HL-60 (cell line): Measurements from ENCODE around the gene FCGR3B.

ENCODE experiments used
- DNase-seq, 2 experiments: peaks; one replicate each; pipeline ENCODE4 v3.0.0-alpha.2; 2010 to 2020; ENCODE audit warnings: low read depth in 1 of 2, low spot score in 1 of 2
- H3K27ac ChIP-seq: fragments of 250-450 bp; sonication (Bioruptor Pico); replicated peaks from 2 replicates; pipeline ENCODE4 v1.5.1; 2020; ENCODE audit warnings: mild to moderate bottlenecking, moderate library complexity
- H3K27me3 ChIP-seq: fragments of 250-450 bp; sonication (Bioruptor Pico); 2 replicates; pipeline ENCODE4 v1.5.1; 2021; ENCODE audit warnings: mild to moderate bottlenecking, moderate library complexity; ENCODE audit not compliant: insufficient read depth, poor library complexity, severe bottlenecking
- H3K4me3 ChIP-seq: replicated peaks from 2 replicates; pipeline ENCODE4 v1.5.1; 2011; ENCODE audit warnings: mild to moderate bottlenecking, control low read depth, low read length; ENCODE audit not compliant: insufficient read depth
- CTCF ChIP-seq: IDR thresholded peaks from one replicate; pipeline ENCODE4 v1.5.1; 2011; ENCODE audit warnings: low read length, control low read depth, inconsistent platforms; ENCODE audit not compliant: insufficient read depth
- GABPA ChIP-seq: IDR thresholded peaks from 2 replicates; pipeline ENCODE4 v1.6.1; 2012; ENCODE audit warnings: low read depth
- POLR2AphosphoS5 ChIP-seq: IDR thresholded peaks from 2 replicates; pipeline ENCODE4 v1.6.1; 2012; ENCODE audit warnings: low read depth
- REST ChIP-seq: IDR thresholded peaks from 2 replicates; pipeline ENCODE4 v1.6.1; 2012; ENCODE audit warnings: low read depth; ENCODE audit not compliant: insufficient replicate concordance
- SPI1 ChIP-seq: IDR thresholded peaks from 2 replicates; pipeline ENCODE4 v1.6.1; 2012; ENCODE audit warnings: low read depth, mild to moderate bottlenecking, borderline replicate concordance
- long read RNA-seq: library from polyadenylated mRNA; unstranded; transcript quantifications from one replicate; pipeline ENCODE4 v2.0.0, GENCODE V29; 2020

Gene FCGR3B
- long read RNA-seq, result 0 reads

- DNase-seq, result no peak
- no peaks in the 10 kb centered on the region for H3K27me3 ChIP-seq
- H3K27ac ChIP-seq, result no peak within 1 kb of the TSS
- TF ChIP-seq SPI1, result no peak
- no peak for TF ChIP-seq POLR2AphosphoS5
- no peak for TF ChIP-seq REST
- no peak for TF ChIP-seq CTCF
- TF ChIP-seq GABPA, result no peak
- no peak within 1 kb of the TSS for H3K4me3 ChIP-seq
Measured at GRCh38 chr1:161631076-161631475, at the start of gene FCGR3B. FCGR3B (minus strand) TSS chr1:161631176; CDS start chr1:161631094, 82 bp downstream.

- H3K4me3 ChIP-seq, result no peak overlapping the region
- no peaks in the 10 kb centered on the region for H3K27me3 ChIP-seq
- H3K27ac ChIP-seq, result no peak overlapping the region
- TF ChIP-seq GABPA, result no peak
- TF ChIP-seq POLR2AphosphoS5, result no peak
- TF ChIP-seq CTCF, result no peak
- no peak for TF ChIP-seq SPI1
- TF ChIP-seq REST, result no peak
- DNase-seq, result no peak
Measured at GRCh38 chr1:161678500-161678899, 47.5 kb upstream of the FCGR3B start.

GRCh38 chr1:161676958-161677689 is 46.1 kb upstream of the FCGR3B start:
- no peak for TF ChIP-seq POLR2AphosphoS5
- no peak for TF ChIP-seq SPI1
- no peak for TF ChIP-seq CTCF
- TF ChIP-seq GABPA, result no peak
- no peak for TF ChIP-seq REST
- DNase-seq, result no peak
- Histone ChIP-seq H3K27me3 (no peaks in the 10 kb centered on the region), H3K4me3 (no peak overlapping the region), H3K27ac (no peak overlapping the region)
